ENCODE results near the gene SARDH. TPM values are rescaled to one million over a fixed set of nuclear protein-coding genes. Genes with fewer than 3 reads are reported as not detected.

The SARDH gene
- polyA plus RNA-seq, 1 donor (not counting 4 experiments of a cell fraction or from before 2014, with no cell fraction given), result 0.03 TPM

DNA sequence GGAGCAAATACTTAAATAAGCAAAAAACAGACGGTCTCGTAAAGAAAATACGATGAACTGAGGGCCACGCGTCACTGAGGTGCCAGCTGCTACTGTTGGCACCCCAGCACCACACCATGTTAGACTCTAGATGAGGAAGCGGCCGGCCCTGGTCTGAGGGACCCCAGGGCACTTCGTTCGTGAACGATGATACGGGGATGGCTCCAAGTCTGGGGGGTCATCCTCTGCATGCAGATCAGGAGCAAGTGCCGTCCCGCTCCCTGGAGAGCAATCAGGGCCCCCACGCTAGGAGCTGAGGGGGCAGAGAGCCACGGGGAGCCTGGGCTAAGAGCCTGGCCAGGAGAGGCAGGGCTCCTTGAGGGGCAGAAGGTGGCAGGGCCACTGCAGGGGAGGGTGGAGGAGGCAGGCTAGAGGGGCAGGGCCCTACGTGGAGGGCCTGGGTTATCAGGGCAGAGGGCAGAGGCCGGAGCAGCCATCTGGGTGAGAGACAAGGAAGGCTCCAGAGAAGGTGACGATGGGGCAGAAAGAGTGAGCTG, 24.1 kb downstream of the SARDH start:
- Histone ChIP-seq H4K20me1 (ENCODE audit: control insufficient read depth, extremely low read depth, insufficient read depth, low read length) (no peaks in the 10 kb centered on the region), H3K79me2 (ENCODE audit: control insufficient read depth, insufficient read depth, low read length) (no peaks in the 10 kb centered on the region), H3K36me3 (ENCODE audit: control insufficient read depth in 2 of 2, extremely low read depth in 1 of 2, insufficient read depth in 2 of 2, low read length in 2 of 2) (no peaks in the 10 kb centered on the region), H3K9ac (ENCODE audit: control insufficient read depth, extremely low read depth, insufficient read depth, low read length) (no peak overlapping the region), H3K27me3 (ENCODE audit: control insufficient read depth, extremely low read depth, insufficient read depth, low read length) (peaks cover 15% of the 10 kb centered on the region), H3K4me2 (ENCODE audit: control insufficient read depth, extremely low read depth, insufficient read depth, low read depth, low read length) (no peak overlapping the region), H3K4me3 (ENCODE audit: control insufficient read depth in 2 of 3, extremely low read depth in 1 of 3, insufficient read depth in 2 of 3, low read depth in 1 of 3, low read length in 3 of 3) (no peak overlapping the region), H3K27ac (ENCODE audit: control insufficient read depth, insufficient read depth, low read length) (no peak overlapping the region), H3K4me1 (ENCODE audit: control insufficient read depth, extremely low read depth, insufficient read depth, low read length) (no peaks in the 10 kb centered on the region), H3K9me1 (ENCODE audit: control insufficient read depth, extremely low read depth, insufficient read depth, low read length) (no peaks in the 10 kb centered on the region), H2AFZ (ENCODE audit: control insufficient read depth, low read length) (no peak overlapping the region), H3K9me3 (ENCODE audit: control insufficient read depth, low read depth, low read length) (no peaks in the 10 kb centered on the region)
- dilution Hi-C loops (cut with MboI; ENCODE audit: extremely low pct_ligation_motif_present, low sequenced_read_pairs), result no loop called here
- FAIRE-seq, result no peak
- no peak for DNase-seq (ENCODE audit: low read depth, low spot score)
- TF ChIP-seq EZH2 (IDR thresholded peaks at IDR 0.05; ENCODE audit: low read length), result no peak
- TF ChIP-seq, protein P1, sequence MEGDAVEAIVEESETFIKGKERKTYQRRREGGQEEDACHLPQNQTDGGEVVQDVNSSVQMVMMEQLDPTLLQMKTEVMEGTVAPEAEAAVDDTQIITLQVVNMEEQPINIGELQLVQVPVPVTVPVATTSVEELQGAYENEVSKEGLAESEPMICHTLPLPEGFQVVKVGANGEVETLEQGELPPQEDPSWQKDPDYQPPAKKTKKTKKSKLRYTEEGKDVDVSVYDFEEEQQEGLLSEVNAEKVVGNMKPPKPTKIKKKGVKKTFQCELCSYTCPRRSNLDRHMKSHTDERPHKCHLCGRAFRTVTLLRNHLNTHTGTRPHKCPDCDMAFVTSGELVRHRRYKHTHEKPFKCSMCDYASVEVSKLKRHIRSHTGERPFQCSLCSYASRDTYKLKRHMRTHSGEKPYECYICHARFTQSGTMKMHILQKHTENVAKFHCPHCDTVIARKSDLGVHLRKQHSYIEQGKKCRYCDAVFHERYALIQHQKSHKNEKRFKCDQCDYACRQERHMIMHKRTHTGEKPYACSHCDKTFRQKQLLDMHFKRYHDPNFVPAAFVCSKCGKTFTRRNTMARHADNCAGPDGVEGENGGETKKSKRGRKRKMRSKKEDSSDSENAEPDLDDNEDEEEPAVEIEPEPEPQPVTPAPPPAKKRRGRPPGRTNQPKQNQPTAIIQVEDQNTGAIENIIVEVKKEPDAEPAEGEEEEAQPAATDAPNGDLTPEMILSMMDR (optimal IDR thresholded peaks at IDR 0.05 in 1 of 3, IDR thresholded peaks at IDR 0.05 in 1 of 3, conservative IDR thresholded peaks at IDR 0.05 in 1 of 3; ENCODE audit: extremely low read depth in 1 of 3, insufficient read depth in 2 of 3, low read length in 3 of 3), result no peak

DNA sequence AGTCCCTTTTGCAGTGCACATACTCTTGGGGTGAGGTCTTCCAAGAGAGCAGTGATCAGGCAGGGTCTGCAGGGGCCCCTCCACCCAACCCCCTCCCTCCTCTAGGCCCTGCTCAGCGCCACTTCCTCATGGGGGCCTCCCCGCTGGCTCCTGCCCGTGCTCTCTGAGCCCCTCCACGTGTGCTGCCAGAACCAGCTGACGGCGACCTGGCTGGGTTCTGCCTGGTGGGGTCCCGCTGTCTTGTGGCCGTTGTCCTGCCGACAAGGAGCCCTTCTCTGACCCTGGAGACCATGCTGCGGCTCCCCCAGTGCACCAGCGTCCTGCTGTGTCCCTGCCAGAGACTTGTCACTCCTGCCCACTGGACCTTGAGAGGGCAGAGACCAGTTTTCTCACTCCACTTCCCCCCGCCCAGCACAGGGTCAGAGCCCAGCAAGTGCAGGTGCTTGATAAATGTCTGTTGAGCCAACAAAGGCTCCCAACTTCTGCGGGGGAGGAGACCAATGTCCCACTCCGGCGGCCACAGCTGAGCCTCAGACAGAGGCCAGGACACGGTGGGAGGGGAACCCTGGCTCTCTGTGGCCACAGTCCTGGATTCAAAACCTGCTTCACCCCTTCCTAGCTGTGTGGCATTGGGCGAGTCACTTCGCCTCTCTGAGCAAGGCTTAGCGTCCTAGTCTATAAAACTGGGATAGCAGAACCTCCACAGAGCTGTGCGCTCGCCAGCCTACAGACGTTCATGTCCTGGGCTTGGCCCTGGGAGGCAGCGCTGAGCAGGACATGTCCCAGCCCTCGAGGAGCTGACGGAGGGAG, 24.8 kb downstream of the SARDH start:
- no peaks in the 10 kb centered on the region for H3K79me2 ChIP-seq (ENCODE audit: control insufficient read depth, insufficient read depth, low read length)
- FAIRE-seq, result no peak
- H3K9ac ChIP-seq (ENCODE audit: control insufficient read depth, extremely low read depth, insufficient read depth, low read length), result no peak overlapping the region
- no peaks in the 10 kb centered on the region for H3K9me1 ChIP-seq (ENCODE audit: control insufficient read depth, extremely low read depth, insufficient read depth, low read length)
- no peaks in the 10 kb centered on the region for H4K20me1 ChIP-seq (ENCODE audit: control insufficient read depth, extremely low read depth, insufficient read depth, low read length)
- no peak for DNase-seq (ENCODE audit: low read depth, low spot score)
- H3K4me3 ChIP-seq (ENCODE audit: control insufficient read depth in 2 of 3, extremely low read depth in 1 of 3, insufficient read depth in 2 of 3, low read depth in 1 of 3, low read length in 3 of 3), result no peak overlapping the region
- H3K4me2 ChIP-seq (ENCODE audit: control insufficient read depth, extremely low read depth, insufficient read depth, low read depth, low read length), result no peak overlapping the region
- no peaks in the 10 kb centered on the region for H3K4me1 ChIP-seq (ENCODE audit: control insufficient read depth, extremely low read depth, insufficient read depth, low read length)
- dilution Hi-C loops (cut with MboI; ENCODE audit: extremely low pct_ligation_motif_present, low sequenced_read_pairs), result no loop called here
- TF ChIP-seq, protein P1 (optimal IDR thresholded peaks at IDR 0.05 in 1 of 3, IDR thresholded peaks at IDR 0.05 in 1 of 3, conservative IDR thresholded peaks at IDR 0.05 in 1 of 3; ENCODE audit: extremely low read depth in 1 of 3, insufficient read depth in 2 of 3, low read length in 3 of 3), result no peak
- no peak for TF ChIP-seq EZH2 (IDR thresholded peaks at IDR 0.05; ENCODE audit: low read length)
- peaks cover 8% of the 10 kb centered on the region for H3K27me3 ChIP-seq (ENCODE audit: control insufficient read depth, extremely low read depth, insufficient read depth, low read length)
- H3K36me3 ChIP-seq (ENCODE audit: control insufficient read depth in 2 of 2, extremely low read depth in 1 of 2, insufficient read depth in 2 of 2, low read length in 2 of 2), result no peaks in the 10 kb centered on the region
- H3K9me3 ChIP-seq (ENCODE audit: control insufficient read depth, low read depth, low read length), result no peaks in the 10 kb centered on the region
- H3K27ac ChIP-seq (ENCODE audit: control insufficient read depth, insufficient read depth, low read length), result no peak overlapping the region
- no peak overlapping the region for H2AFZ ChIP-seq (ENCODE audit: control insufficient read depth, low read length)

Measured in keratinocyte (primary cell).